ENCODE results near the gene NBAS. TPM values are rescaled to one million over a fixed set of nuclear protein-coding genes. Genes with fewer than 3 reads are reported as not detected.
A peak's percentile ranks its signal among the peaks of the same experiment; 100 is the strongest.

The NBAS gene
- total and polyA plus RNA-seq, 2 of the 13 experiments (the other 11 are each of a cell fraction or from before 2014, with no cell fraction given): 33.6 to 58.7 TPM

DNA sequence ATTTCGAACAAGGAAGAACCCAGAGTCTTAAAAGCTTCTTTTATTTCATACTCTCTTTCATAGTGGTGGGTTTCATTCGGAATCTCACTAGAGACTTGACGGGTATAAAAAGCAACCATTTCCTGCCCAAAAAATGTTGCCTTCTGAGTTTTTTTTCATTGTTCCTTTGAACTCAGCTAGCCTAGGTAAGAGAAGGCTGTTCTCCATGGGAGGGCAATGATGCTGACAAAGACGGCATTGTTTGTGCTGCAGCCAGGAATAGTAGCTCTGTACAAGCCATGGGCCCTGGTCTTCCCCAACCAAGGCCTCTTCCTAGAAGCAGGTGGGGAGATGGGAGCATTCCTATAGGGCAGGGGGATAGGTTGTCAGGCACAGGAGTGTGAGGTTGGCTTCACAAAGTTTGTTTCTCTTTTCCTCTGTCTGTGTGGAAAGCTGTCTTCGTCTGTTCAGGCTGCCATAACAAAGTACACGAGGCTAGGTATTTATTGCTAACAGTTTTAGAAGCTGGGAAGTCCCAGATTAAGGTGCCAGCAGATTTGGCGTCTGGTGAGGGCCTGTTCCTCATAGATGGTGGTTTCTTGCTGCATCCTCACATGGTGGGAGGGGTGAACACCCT, 405.1 kb downstream of the NBAS start (continued):
- TF ChIP-seq ZNF44 (CRISPR knock-in tag; IDR thresholded peaks at IDR 0.05) (0 out of 2 replicates have a peak, but pooled peaks have one; percentile 37), NFATC3 (CRISPR knock-in tag; IDR thresholded peaks at IDR 0.05) (no peak), ZMYM4 (CRISPR knock-in tag; IDR thresholded peaks at IDR 0.05) (peak; percentile 31; the same call in 1 of the 2 replicates), CAMTA2 (CRISPR knock-in tag; IDR thresholded peaks at IDR 0.05; ENCODE audit: borderline replicate concordance) (no peak), KDM3A (CRISPR knock-in tag; IDR thresholded peaks at IDR 0.05; ENCODE audit: low read depth) (no peak), ZNF724P (CRISPR knock-in tag; IDR thresholded peaks at IDR 0.05; ENCODE audit: borderline replicate concordance) (no peak), ZNF136 (CRISPR knock-in tag; IDR thresholded peaks at IDR 0.05; ENCODE audit: low read depth) (0 out of 2 replicates have a peak, but pooled peaks have one; percentile 62), SRSF1 (optimal IDR thresholded peaks at IDR 0.05; ENCODE audit: low read depth, low read length) (no peak), TCF7 (IDR thresholded peaks at IDR 0.05; ENCODE audit: low read depth) (peak; percentile 29), ZNF644 (CRISPR knock-in tag; IDR thresholded peaks at IDR 0.05; ENCODE audit: low read depth) (peak; percentile 74), ZNF20 (CRISPR knock-in tag; IDR thresholded peaks at IDR 0.05) (no peak), GATAD2A (CRISPR knock-in tag; IDR thresholded peaks at IDR 0.05) (0 out of 2 replicates have a peak, but pooled peaks have one; percentile 33), PCBP1 (IDR thresholded peaks at IDR 0.05; ENCODE audit: borderline replicate concordance, low read depth, low read length) (no peak), ZNF777 (CRISPR knock-in tag; IDR thresholded peaks at IDR 0.05) (no peak)
- TF ChIP-seq, protein P1, sequence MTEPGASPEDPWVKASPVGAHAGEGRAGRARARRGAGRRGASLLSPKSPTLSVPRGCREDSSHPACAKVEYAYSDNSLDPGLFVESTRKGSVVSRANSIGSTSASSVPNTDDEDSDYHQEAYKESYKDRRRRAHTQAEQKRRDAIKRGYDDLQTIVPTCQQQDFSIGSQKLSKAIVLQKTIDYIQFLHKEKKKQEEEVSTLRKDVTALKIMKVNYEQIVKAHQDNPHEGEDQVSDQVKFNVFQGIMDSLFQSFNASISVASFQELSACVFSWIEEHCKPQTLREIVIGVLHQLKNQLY (CRISPR knock-in tag; IDR thresholded peaks at IDR 0.05): no peak
- TF ChIP-seq, protein P2, sequence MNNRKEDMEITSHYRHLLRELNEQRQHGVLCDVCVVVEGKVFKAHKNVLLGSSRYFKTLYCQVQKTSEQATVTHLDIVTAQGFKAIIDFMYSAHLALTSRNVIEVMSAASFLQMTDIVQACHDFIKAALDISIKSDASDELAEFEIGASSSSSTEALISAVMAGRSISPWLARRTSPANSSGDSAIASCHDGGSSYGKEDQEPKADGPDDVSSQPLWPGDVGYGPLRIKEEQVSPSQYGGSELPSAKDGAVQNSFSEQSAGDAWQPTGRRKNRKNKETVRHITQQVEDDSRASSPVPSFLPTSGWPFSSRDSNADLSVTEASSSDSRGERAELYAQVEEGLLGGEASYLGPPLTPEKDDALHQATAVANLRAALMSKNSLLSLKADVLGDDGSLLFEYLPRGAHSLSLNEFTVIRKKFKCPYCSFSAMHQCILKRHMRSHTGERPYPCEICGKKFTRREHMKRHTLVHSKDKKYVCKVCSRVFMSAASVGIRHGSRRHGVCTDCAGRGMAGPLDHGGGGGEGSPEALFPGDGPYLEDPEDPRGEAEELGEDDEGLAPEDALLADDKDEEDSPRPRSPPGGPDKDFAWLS (CRISPR knock-in tag; IDR thresholded peaks at IDR 0.05; ENCODE audit: borderline replicate concordance): no peak
- TF ChIP-seq, protein P3, sequence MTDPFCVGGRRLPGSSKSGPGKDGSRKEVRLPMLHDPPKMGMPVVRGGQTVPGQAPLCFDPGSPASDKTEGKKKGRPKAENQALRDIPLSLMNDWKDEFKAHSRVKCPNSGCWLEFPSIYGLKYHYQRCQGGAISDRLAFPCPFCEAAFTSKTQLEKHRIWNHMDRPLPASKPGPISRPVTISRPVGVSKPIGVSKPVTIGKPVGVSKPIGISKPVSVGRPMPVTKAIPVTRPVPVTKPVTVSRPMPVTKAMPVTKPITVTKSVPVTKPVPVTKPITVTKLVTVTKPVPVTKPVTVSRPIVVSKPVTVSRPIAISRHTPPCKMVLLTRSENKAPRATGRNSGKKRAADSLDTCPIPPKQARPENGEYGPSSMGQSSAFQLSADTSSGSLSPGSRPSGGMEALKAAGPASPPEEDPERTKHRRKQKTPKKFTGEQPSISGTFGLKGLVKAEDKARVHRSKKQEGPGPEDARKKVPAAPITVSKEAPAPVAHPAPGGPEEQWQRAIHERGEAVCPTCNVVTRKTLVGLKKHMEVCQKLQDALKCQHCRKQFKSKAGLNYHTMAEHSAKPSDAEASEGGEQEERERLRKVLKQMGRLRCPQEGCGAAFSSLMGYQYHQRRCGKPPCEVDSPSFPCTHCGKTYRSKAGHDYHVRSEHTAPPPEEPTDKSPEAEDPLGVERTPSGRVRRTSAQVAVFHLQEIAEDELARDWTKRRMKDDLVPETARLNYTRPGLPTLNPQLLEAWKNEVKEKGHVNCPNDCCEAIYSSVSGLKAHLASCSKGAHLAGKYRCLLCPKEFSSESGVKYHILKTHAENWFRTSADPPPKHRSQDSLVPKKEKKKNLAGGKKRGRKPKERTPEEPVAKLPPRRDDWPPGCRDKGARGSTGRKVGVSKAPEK (CRISPR knock-in tag; IDR thresholded peaks at IDR 0.05; ENCODE audit: borderline replicate concordance): no peak
- TF ChIP-seq, protein P4, sequence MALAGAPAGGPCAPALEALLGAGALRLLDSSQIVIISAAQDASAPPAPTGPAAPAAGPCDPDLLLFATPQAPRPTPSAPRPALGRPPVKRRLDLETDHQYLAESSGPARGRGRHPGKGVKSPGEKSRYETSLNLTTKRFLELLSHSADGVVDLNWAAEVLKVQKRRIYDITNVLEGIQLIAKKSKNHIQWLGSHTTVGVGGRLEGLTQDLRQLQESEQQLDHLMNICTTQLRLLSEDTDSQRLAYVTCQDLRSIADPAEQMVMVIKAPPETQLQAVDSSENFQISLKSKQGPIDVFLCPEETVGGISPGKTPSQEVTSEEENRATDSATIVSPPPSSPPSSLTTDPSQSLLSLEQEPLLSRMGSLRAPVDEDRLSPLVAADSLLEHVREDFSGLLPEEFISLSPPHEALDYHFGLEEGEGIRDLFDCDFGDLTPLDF (CRISPR knock-in tag; IDR thresholded peaks at IDR 0.05): no peak
- TF ChIP-seq, protein P5, sequence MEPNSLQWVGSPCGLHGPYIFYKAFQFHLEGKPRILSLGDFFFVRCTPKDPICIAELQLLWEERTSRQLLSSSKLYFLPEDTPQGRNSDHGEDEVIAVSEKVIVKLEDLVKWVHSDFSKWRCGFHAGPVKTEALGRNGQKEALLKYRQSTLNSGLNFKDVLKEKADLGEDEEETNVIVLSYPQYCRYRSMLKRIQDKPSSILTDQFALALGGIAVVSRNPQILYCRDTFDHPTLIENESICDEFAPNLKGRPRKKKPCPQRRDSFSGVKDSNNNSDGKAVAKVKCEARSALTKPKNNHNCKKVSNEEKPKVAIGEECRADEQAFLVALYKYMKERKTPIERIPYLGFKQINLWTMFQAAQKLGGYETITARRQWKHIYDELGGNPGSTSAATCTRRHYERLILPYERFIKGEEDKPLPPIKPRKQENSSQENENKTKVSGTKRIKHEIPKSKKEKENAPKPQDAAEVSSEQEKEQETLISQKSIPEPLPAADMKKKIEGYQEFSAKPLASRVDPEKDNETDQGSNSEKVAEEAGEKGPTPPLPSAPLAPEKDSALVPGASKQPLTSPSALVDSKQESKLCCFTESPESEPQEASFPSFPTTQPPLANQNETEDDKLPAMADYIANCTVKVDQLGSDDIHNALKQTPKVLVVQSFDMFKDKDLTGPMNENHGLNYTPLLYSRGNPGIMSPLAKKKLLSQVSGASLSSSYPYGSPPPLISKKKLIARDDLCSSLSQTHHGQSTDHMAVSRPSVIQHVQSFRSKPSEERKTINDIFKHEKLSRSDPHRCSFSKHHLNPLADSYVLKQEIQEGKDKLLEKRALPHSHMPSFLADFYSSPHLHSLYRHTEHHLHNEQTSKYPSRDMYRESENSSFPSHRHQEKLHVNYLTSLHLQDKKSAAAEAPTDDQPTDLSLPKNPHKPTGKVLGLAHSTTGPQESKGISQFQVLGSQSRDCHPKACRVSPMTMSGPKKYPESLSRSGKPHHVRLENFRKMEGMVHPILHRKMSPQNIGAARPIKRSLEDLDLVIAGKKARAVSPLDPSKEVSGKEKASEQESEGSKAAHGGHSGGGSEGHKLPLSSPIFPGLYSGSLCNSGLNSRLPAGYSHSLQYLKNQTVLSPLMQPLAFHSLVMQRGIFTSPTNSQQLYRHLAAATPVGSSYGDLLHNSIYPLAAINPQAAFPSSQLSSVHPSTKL (CRISPR knock-in tag; IDR thresholded peaks at IDR 0.05): peak; percentile 15; the same call in 1 of the 2 replicates

All from HepG2 (cell line).